ENCODE data around the gene DTD1.
A peak's percentile ranks its signal among the peaks of the same experiment; 100 is the strongest.

Gene DTD1

GRCh38 chr20:18718129-18718528 lies 130.3 kb downstream of the DTD1 start:
- H3K4me1 Mint-ChIP-seq, result peaks cover 7% of the 10 kb centered on the region
- H3K27me3 Mint-ChIP-seq, result no peaks in the 10 kb centered on the region
- no peak overlapping the region for H3K4me3 Mint-ChIP-seq
- no peak for DNase-seq (ENCODE audit: low spot score in 2 of 2)
- H3K27ac Mint-ChIP-seq, result no peak overlapping the region
- H3K9me3 Mint-ChIP-seq, result no peaks in the 10 kb centered on the region
- ATAC-seq (ENCODE audit: low read depth), result no peak
- H3K36me3 Mint-ChIP-seq, result peaks cover 21% of the 10 kb centered on the region

- Mint-ChIP-seq H3K36me3 (peaks cover 14% of the 10 kb centered on the region), H3K27ac (no peak overlapping the region), H3K9me3 (no peaks in the 10 kb centered on the region), H3K4me3 (no peak overlapping the region), H3K4me1 (peaks cover 7% of the 10 kb centered on the region), H3K27me3 (no peaks in the 10 kb centered on the region)
- no peak for DNase-seq (ENCODE audit: low spot score in 2 of 2)
- no peak for ATAC-seq (ENCODE audit: low read depth)
Observed at GRCh38 chr20:18719426-18719825, 131.6 kb downstream of the DTD1 start.

GRCh38 chr20:18721551-18722115 lies 133.8 kb downstream of the DTD1 start:
- Mint-ChIP-seq H3K27me3 (no peaks in the 10 kb centered on the region), H3K27ac (no peak overlapping the region)

GRCh38 chr20:18722371-18722770 lies 134.5 kb downstream of the DTD1 start:
- DNase-seq (ENCODE audit: low spot score in 2 of 2), result no peak
- H3K9me3 Mint-ChIP-seq, result no peaks in the 10 kb centered on the region

More at GRCh38 chr20:18721551-18722115, 133.8 kb downstream of the DTD1 start:
- DNase-seq (ENCODE audit: low spot score in 2 of 2), result no peak
- no peaks in the 10 kb centered on the region for H3K9me3 Mint-ChIP-seq
- H3K36me3 Mint-ChIP-seq, result peaks cover 10% of the 10 kb centered on the region
- H3K4me3 Mint-ChIP-seq, result no peak overlapping the region
- H3K4me1 Mint-ChIP-seq, result peaks cover 10% of the 10 kb centered on the region
- ATAC-seq (ENCODE audit: low read depth), result no peak

GRCh38 chr20:18724077-18724476 lies 136.2 kb downstream of the DTD1 start:
- Mint-ChIP-seq H3K4me1 (peaks cover 29% of the 10 kb centered on the region), H3K9me3 (no peaks in the 10 kb centered on the region), H3K27ac (no peak overlapping the region), H3K27me3 (no peaks in the 10 kb centered on the region), H3K36me3 (peaks cover 9% of the 10 kb centered on the region), H3K4me3 (no peak overlapping the region)
- DNase-seq (ENCODE audit: low spot score in 2 of 2) (no peak), ATAC-seq (ENCODE audit: low read depth) (no peak)

More at GRCh38 chr20:18722371-18722770, 134.5 kb downstream of the DTD1 start:
- peaks cover 13% of the 10 kb centered on the region for H3K4me1 Mint-ChIP-seq
- H3K4me3 Mint-ChIP-seq, result no peak overlapping the region
- H3K36me3 Mint-ChIP-seq, result peaks cover 10% of the 10 kb centered on the region
- H3K27ac Mint-ChIP-seq, result no peak overlapping the region
- no peaks in the 10 kb centered on the region for H3K27me3 Mint-ChIP-seq
- ATAC-seq (ENCODE audit: low read depth), result no peak

- DNase-seq (ENCODE audit: low spot score in 2 of 2), result no peak
- Mint-ChIP-seq H3K27ac (no peak overlapping the region), H3K4me3 (no peak overlapping the region), H3K27me3 (no peaks in the 10 kb centered on the region), H3K36me3 (peaks cover 6% of the 10 kb centered on the region), H3K9me3 (no peaks in the 10 kb centered on the region), H3K4me1 (peaks cover 34% of the 10 kb centered on the region)
- no peak for ATAC-seq (ENCODE audit: low read depth)
Observed at GRCh38 chr20:18724788-18725464, 137.1 kb downstream of the DTD1 start.

GRCh38 chr20:18727032-18727508 lies 139.2 kb downstream of the DTD1 start:
- Mint-ChIP-seq H3K9me3 (no peaks in the 10 kb centered on the region), H3K27me3 (no peaks in the 10 kb centered on the region), H3K4me1 (peaks cover 35% of the 10 kb centered on the region), H3K4me3 (no peak overlapping the region), H3K36me3 (no peaks in the 10 kb centered on the region), H3K27ac (peak overlapping the region; percentile 92)
- ATAC-seq (ENCODE audit: low read depth) (no peak), DNase-seq (ENCODE audit: low spot score in 2 of 2) (no peak)

GRCh38 chr20:18728165-18728869 lies 140.5 kb downstream of the DTD1 start:
- Mint-ChIP-seq H3K36me3 (no peaks in the 10 kb centered on the region), H3K27me3 (no peaks in the 10 kb centered on the region), H3K9me3 (no peaks in the 10 kb centered on the region), H3K27ac (peak overlapping the region; percentile 92), H3K4me3 (peak overlapping the region; percentile 70), H3K4me1 (peaks cover 35% of the 10 kb centered on the region)
- peak; percentile 99 for ATAC-seq (ENCODE audit: low read depth)
- peak; percentile 44 to 52 for DNase-seq (ENCODE audit: low spot score in 2 of 2)

- H3K4me3 Mint-ChIP-seq, result peak overlapping the region; percentile 70
- peak; percentile 6 for ATAC-seq (ENCODE audit: low read depth)
- no peaks in the 10 kb centered on the region for H3K27me3 Mint-ChIP-seq
- no peak for DNase-seq (ENCODE audit: low spot score in 2 of 2)
- H3K36me3 Mint-ChIP-seq, result no peaks in the 10 kb centered on the region
- H3K9me3 Mint-ChIP-seq, result no peaks in the 10 kb centered on the region
- H3K4me1 Mint-ChIP-seq, result peaks cover 35% of the 10 kb centered on the region
- peak overlapping the region; percentile 92 for H3K27ac Mint-ChIP-seq
Observed at GRCh38 chr20:18728870-18729224, 141.0 kb downstream of the DTD1 start.

GRCh38 chr20:18729231-18729825 lies 141.5 kb downstream of the DTD1 start:
- Mint-ChIP-seq H3K27me3 (no peaks in the 10 kb centered on the region), H3K27ac (peak overlapping the region; percentile 92), H3K9me3 (no peaks in the 10 kb centered on the region), H3K4me3 (peak overlapping the region; percentile 51), H3K4me1 (peaks cover 35% of the 10 kb centered on the region), H3K36me3 (peaks cover 1% of the 10 kb centered on the region)
- no peak for ATAC-seq (ENCODE audit: low read depth)
- DNase-seq (ENCODE audit: low spot score in 2 of 2), result no peak

- H3K27me3 Mint-ChIP-seq, result no peaks in the 10 kb centered on the region
- peaks cover 35% of the 10 kb centered on the region for H3K4me1 Mint-ChIP-seq
- H3K27ac Mint-ChIP-seq, result no peak overlapping the region
- peaks cover 4% of the 10 kb centered on the region for H3K36me3 Mint-ChIP-seq
- no peak overlapping the region for H3K4me3 Mint-ChIP-seq
- ATAC-seq (ENCODE audit: low read depth) (no peak), DNase-seq (ENCODE audit: low spot score in 2 of 2) (no peak)
- H3K9me3 Mint-ChIP-seq, result no peaks in the 10 kb centered on the region
Observed at GRCh38 chr20:18731940-18732339, 144.1 kb downstream of the DTD1 start.

- Mint-ChIP-seq H3K4me3 (no peak overlapping the region), H3K9me3 (no peaks in the 10 kb centered on the region), H3K27ac (no peak overlapping the region), H3K36me3 (peaks cover 9% of the 10 kb centered on the region), H3K27me3 (no peaks in the 10 kb centered on the region), H3K4me1 (peaks cover 17% of the 10 kb centered on the region)
- ATAC-seq (ENCODE audit: low read depth) (no peak), DNase-seq (ENCODE audit: low spot score in 2 of 2) (no peak)
Observed at GRCh38 chr20:18734525-18735189, 146.8 kb downstream of the DTD1 start.

- no peak overlapping the region for H3K27ac Mint-ChIP-seq
- H3K27me3 Mint-ChIP-seq, result no peaks in the 10 kb centered on the region
- no peak overlapping the region for H3K4me3 Mint-ChIP-seq
- DNase-seq (ENCODE audit: low spot score in 2 of 2), result no peak
- ATAC-seq (ENCODE audit: low read depth), result no peak
- no peaks in the 10 kb centered on the region for H3K9me3 Mint-ChIP-seq
- peaks cover 13% of the 10 kb centered on the region for H3K4me1 Mint-ChIP-seq
- peaks cover 9% of the 10 kb centered on the region for H3K36me3 Mint-ChIP-seq
Observed at GRCh38 chr20:18737140-18737539, 149.3 kb downstream of the DTD1 start.

- Mint-ChIP-seq H3K27ac (no peak overlapping the region), H3K4me3 (no peak overlapping the region)
Observed at GRCh38 chr20:18738055-18738454, 150.2 kb downstream of the DTD1 start.

More at GRCh38 chr20:18738055-18738454, 150.2 kb downstream of the DTD1 start:
- H3K4me1 Mint-ChIP-seq, result peaks cover 11% of the 10 kb centered on the region
- H3K9me3 Mint-ChIP-seq, result no peaks in the 10 kb centered on the region
- no peak for DNase-seq (ENCODE audit: low spot score in 2 of 2)
- no peaks in the 10 kb centered on the region for H3K27me3 Mint-ChIP-seq
- ATAC-seq (ENCODE audit: low read depth), result no peak
- H3K36me3 Mint-ChIP-seq, result peaks cover 9% of the 10 kb centered on the region
